Mesendoderm (in vitro differentiated cells): ENCODE results near the gene AURKA.

ENCODE experiments used
- DNase-seq: peaks from one replicate; pipeline ENCODE4 v3.0.0; 2013
- H2AK5ac ChIP-seq: 2 replicates; pipeline ENCODE4 v1.6.1; 2013; ENCODE audit warnings: low read length, inconsistent platforms
- H2BK120ac ChIP-seq: 2 replicates; pipeline ENCODE4 v1.6.1; 2013; ENCODE audit warnings: low read depth, mild to moderate bottlenecking, low read length, moderate library complexity, mixed read lengths
- H2BK15ac ChIP-seq: replicated peaks from 2 replicates; pipeline ENCODE4 v1.6.1; 2013; ENCODE audit warnings: low read depth, mild to moderate bottlenecking, moderate library complexity
- H2BK5ac ChIP-seq: 2 replicates; pipeline ENCODE4 v1.6.1; 2013; ENCODE audit warnings: low read length, inconsistent platforms
- H3K18ac ChIP-seq: 2 replicates; pipeline ENCODE4 v1.6.1; 2013; ENCODE audit warnings: mild to moderate bottlenecking, low read length, mixed read lengths
- H3K23ac ChIP-seq: one replicate; pipeline ENCODE4 v1.6.1; 2013; ENCODE audit warnings: low read length
- H3K27ac ChIP-seq: 2 replicates; pipeline ENCODE4 v1.5.1; 2013; ENCODE audit warnings: low read depth, mild to moderate bottlenecking, inconsistent platforms, low read length, moderate library complexity
- H3K27me3 ChIP-seq: 2 replicates; pipeline ENCODE4 v1.6.1; 2013; ENCODE audit warnings: low read length, control low read depth, mild to moderate bottlenecking, inconsistent platforms; ENCODE audit not compliant: insufficient read depth, poor library complexity
- H3K36me3 ChIP-seq: 2 replicates; pipeline ENCODE4 v1.6.1; 2013; ENCODE audit warnings: low read length, inconsistent platforms; ENCODE audit not compliant: control insufficient read depth, insufficient read depth
- H3K4ac ChIP-seq: one replicate; pipeline ENCODE4 v1.6.1; 2013; ENCODE audit warnings: low read depth, mild to moderate bottlenecking, low read length, moderate library complexity
- H3K4me1 ChIP-seq: 2 replicates; pipeline ENCODE4 v1.6.1; 2013; ENCODE audit warnings: low read depth, low read length, inconsistent platforms; ENCODE audit not compliant: control insufficient read depth
- H3K4me2 ChIP-seq: 2 replicates; pipeline ENCODE4 v1.6.1; 2013; ENCODE audit warnings: low read length
- H3K4me3 ChIP-seq: 2 replicates; pipeline ENCODE4 v1.5.1; 2013; ENCODE audit warnings: mild to moderate bottlenecking, low read length
- H3K56ac ChIP-seq: one replicate; pipeline ENCODE4 v1.6.1; 2013; ENCODE audit warnings: low read length
- H3K79me1 ChIP-seq: 2 replicates; pipeline ENCODE4 v1.6.1; 2013; ENCODE audit warnings: low read length, inconsistent platforms
- H3K79me2 ChIP-seq: 2 replicates; pipeline ENCODE4 v1.6.1; 2013; ENCODE audit warnings: mild to moderate bottlenecking, low read length; ENCODE audit not compliant: control insufficient read depth, insufficient read depth
- H3K9ac ChIP-seq: 2 replicates; pipeline ENCODE4 v1.6.1; 2013; ENCODE audit warnings: low read length, inconsistent platforms
- H4K5ac ChIP-seq: one replicate; pipeline ENCODE4 v1.6.1; 2013; ENCODE audit warnings: low read length
- H4K8ac ChIP-seq: one replicate; pipeline ENCODE4 v1.6.1; 2013; ENCODE audit warnings: low read depth, mild to moderate bottlenecking, control low read depth, low read length, moderate library complexity
- WGBS: extraction: QIAGEN DNeasy Blood & Tissue Kit; methylation state at CpG from one replicate; pipeline ENCODE4 v1.1.7; 2013; ENCODE audit warnings: low lambda C conversion rate, missing lambda C conversion rate; ENCODE audit not compliant: insufficient coverage; ENCODE audit errors: extremely low coverage; 5-methylcytosine and 5-hydroxymethylcytosine counted together

Gene AURKA

GRCh38 chr20:56381501-56381900 lies 10.5 kb downstream of the AURKA start:
- H3K27ac ChIP-seq, result no peak overlapping the region
- no peak overlapping the region for H3K18ac ChIP-seq
- H3K56ac ChIP-seq, result no peak overlapping the region
- no peak for DNase-seq
- no peak overlapping the region for H3K23ac ChIP-seq
- no peak overlapping the region for H4K8ac ChIP-seq
- WGBS, result no CpG with 5 or more reads among the region's 1 CpG
- H2BK15ac ChIP-seq, result no peak overlapping the region
- H3K79me1 ChIP-seq, result peaks cover 27% of the 10 kb centered on the region
- H2BK5ac ChIP-seq, result no peak overlapping the region
- peaks cover 15% of the 10 kb centered on the region for H3K36me3 ChIP-seq
- no peak overlapping the region for H4K5ac ChIP-seq
- no peak overlapping the region for H3K9ac ChIP-seq
- no peak overlapping the region for H3K4me3 ChIP-seq
- H3K27me3 ChIP-seq, result no peaks in the 10 kb centered on the region
- no peak overlapping the region for H3K4ac ChIP-seq
- no peak overlapping the region for H2AK5ac ChIP-seq
- H3K79me2 ChIP-seq, result peaks cover 25% of the 10 kb centered on the region
- H2BK120ac ChIP-seq, result no peak overlapping the region
- H3K4me2 ChIP-seq, result no peak overlapping the region
- no peaks in the 10 kb centered on the region for H3K4me1 ChIP-seq

GRCh38 chr20:56380375-56380774 lies 11.6 kb downstream of the AURKA start:
- no peak for DNase-seq
- no peak overlapping the region for H4K8ac ChIP-seq
- H3K56ac ChIP-seq, result no peak overlapping the region
- H3K79me1 ChIP-seq, result peaks cover 22% of the 10 kb centered on the region
- no peaks in the 10 kb centered on the region for H3K27me3 ChIP-seq
- H3K27ac ChIP-seq, result no peak overlapping the region
- H2BK15ac ChIP-seq, result no peak overlapping the region
- H2AK5ac ChIP-seq, result no peak overlapping the region
- no peak overlapping the region for H3K9ac ChIP-seq
- no peak overlapping the region for H3K4me3 ChIP-seq
- no peak overlapping the region for H3K18ac ChIP-seq
- H3K4me1 ChIP-seq, result no peaks in the 10 kb centered on the region
- no CpG with 5 or more reads among the region's 1 CpG for WGBS
- H3K36me3 ChIP-seq, result peaks cover 11% of the 10 kb centered on the region
- H3K79me2 ChIP-seq, result peaks cover 18% of the 10 kb centered on the region
- H3K4ac ChIP-seq, result no peak overlapping the region
- H4K5ac ChIP-seq, result no peak overlapping the region
- no peak overlapping the region for H2BK120ac ChIP-seq
- H3K23ac ChIP-seq, result no peak overlapping the region
- no peak overlapping the region for H3K4me2 ChIP-seq
- H2BK5ac ChIP-seq, result no peak overlapping the region

- Histone ChIP-seq H2BK5ac (no peak overlapping the region), H2AK5ac (no peak overlapping the region), H3K4me1 (no peaks in the 10 kb centered on the region), H3K4ac (no peak overlapping the region), H4K5ac (no peak overlapping the region), H2BK15ac (no peak overlapping the region), H3K9ac (no peak overlapping the region), H4K8ac (no peak overlapping the region), H3K4me2 (no peak overlapping the region), H3K79me2 (peaks cover 11% of the 10 kb centered on the region), H3K36me3 (peaks cover 7% of the 10 kb centered on the region), H2BK120ac (no peak overlapping the region), H3K23ac (no peak overlapping the region), H3K56ac (no peak overlapping the region), H3K27me3 (no peaks in the 10 kb centered on the region), H3K27ac (no peak overlapping the region), H3K79me1 (peaks cover 15% of the 10 kb centered on the region), H3K18ac (no peak overlapping the region), H3K4me3 (no peak overlapping the region)
- no CpG with 5 or more reads among the region's 3 CpGs for WGBS
- no peak for DNase-seq
Measured at GRCh38 chr20:56378386-56378785, 13.6 kb downstream of the AURKA start.

GRCh38 chr20:56376331-56376730 lies 15.7 kb downstream of the AURKA start:
- Histone ChIP-seq H3K9ac (no peak overlapping the region), H2BK5ac (no peak overlapping the region), H2BK120ac (no peak overlapping the region), H3K56ac (no peak overlapping the region), H2AK5ac (no peak overlapping the region), H3K4me3 (no peak overlapping the region), H4K5ac (no peak overlapping the region), H3K79me1 (peaks cover 13% of the 10 kb centered on the region), H3K27ac (no peak overlapping the region), H3K4me1 (no peaks in the 10 kb centered on the region), H3K23ac (no peak overlapping the region), H3K18ac (no peak overlapping the region), H3K4me2 (no peak overlapping the region), H4K8ac (no peak overlapping the region), H3K4ac (no peak overlapping the region), H3K79me2 (peaks cover 4% of the 10 kb centered on the region), H3K27me3 (no peaks in the 10 kb centered on the region), H3K36me3 (peaks cover 11% of the 10 kb centered on the region), H2BK15ac (no peak overlapping the region)
- no peak for DNase-seq
- WGBS, result no CpG with 5 or more reads among the region's 2 CpGs

- Histone ChIP-seq H3K4me2 (no peak overlapping the region), H3K9ac (no peak overlapping the region), H3K79me1 (peaks cover 13% of the 10 kb centered on the region), H2BK15ac (no peak overlapping the region), H3K27me3 (no peaks in the 10 kb centered on the region), H3K18ac (no peak overlapping the region), H4K5ac (no peak overlapping the region), H4K8ac (no peak overlapping the region), H3K27ac (no peak overlapping the region), H3K4me1 (no peaks in the 10 kb centered on the region), H2AK5ac (no peak overlapping the region), H2BK5ac (no peak overlapping the region), H3K4me3 (no peak overlapping the region), H3K4ac (no peak overlapping the region), H3K79me2 (peaks cover 4% of the 10 kb centered on the region), H3K23ac (no peak overlapping the region), H3K36me3 (peaks cover 11% of the 10 kb centered on the region), H3K56ac (no peak overlapping the region), H2BK120ac (no peak overlapping the region)
- WGBS, result no CpG with 5 or more reads among the region's 1 CpG
- DNase-seq, result no peak
Measured at GRCh38 chr20:56373942-56374341, 18.1 kb downstream of the AURKA start.

- Histone ChIP-seq H2AK5ac (no peak overlapping the region), H3K4me1 (no peaks in the 10 kb centered on the region), H3K27me3 (no peaks in the 10 kb centered on the region), H3K79me1 (peaks cover 11% of the 10 kb centered on the region), H3K36me3 (peaks cover 11% of the 10 kb centered on the region), H3K56ac (no peak overlapping the region), H3K4me3 (no peak overlapping the region), H3K79me2 (peaks cover under 1% of the 10 kb centered on the region), H2BK5ac (no peak overlapping the region), H3K18ac (no peak overlapping the region), H4K5ac (no peak overlapping the region), H3K9ac (no peak overlapping the region), H2BK120ac (no peak overlapping the region), H3K23ac (no peak overlapping the region), H4K8ac (no peak overlapping the region), H3K4me2 (no peak overlapping the region), H3K4ac (no peak overlapping the region), H2BK15ac (no peak overlapping the region), H3K27ac (no peak overlapping the region)
- DNase-seq, result no peak
- WGBS, result no CpG with 5 or more reads among the region's 1 CpG
Measured at GRCh38 chr20:56372850-56373249, 19.2 kb downstream of the AURKA start.
